Epidermal melanocyte (primary cell): ENCODE measurements around the gene ANKRD23.
"Not testable (repeated sequence)": the region's sequence is repeated elsewhere in the genome, so short reads cannot be mapped to it uniquely, and the experiment has no call there.

Experiments
- DNase-seq: peaks from one replicate; pipeline ENCODE4 v3.0.0; 2011; ENCODE audit warnings: low spot score; ENCODE audit not compliant: insufficient read length

ANKRD23 gene

GRCh38 chr2:96816836-96817702 is 26.8 kb downstream of the ANKRD23 start:
- no peak for DNase-seq

- DNase-seq, result peak; percentile 100
Observed at GRCh38 chr2:96816127-96816835, 27.5 kb downstream of the ANKRD23 start, which contains the start of gene CNNM3. Gene CNNM3 (plus strand): TSS chr2:96816268. CDS start chr2:96816278, 10 bp downstream.

- peak; percentile 33 for DNase-seq
Observed at GRCh38 chr2:96815326-96816126, 28.3 kb downstream of the ANKRD23 start.

GRCh38 chr2:96813656-96814055 is 30.2 kb downstream of the ANKRD23 start:
- no peak for DNase-seq

- DNase-seq, result no peak
Observed at GRCh38 chr2:96811917-96812316, 31.9 kb downstream of the ANKRD23 start.

GRCh38 chr2:96810783-96811192 is 33.0 kb downstream of the ANKRD23 start:
- DNase-seq, result no peak

GRCh38 chr2:96809951-96810782 is 33.7 kb downstream of the ANKRD23 start:
- DNase-seq, result no peak

GRCh38 chr2:96809216-96809882 is 34.5 kb downstream of the ANKRD23 start:
- DNase-seq, result no peak

GRCh38 chr2:96808176-96808837 is 35.5 kb downstream of the ANKRD23 start:
- no peak for DNase-seq

- DNase-seq, result no peak
Observed at GRCh38 chr2:96807127-96807471, 36.7 kb downstream of the ANKRD23 start.

GRCh38 chr2:96806468-96807126 is 37.2 kb downstream of the ANKRD23 start:
- peak; percentile 53 for DNase-seq

- not testable (repeated sequence) for DNase-seq
Observed at GRCh38 chr2:96805946-96806345, 37.9 kb downstream of the ANKRD23 start.

GRCh38 chr2:96804986-96805385 is 38.8 kb downstream of the ANKRD23 start:
- DNase-seq, result no peak

- no peak for DNase-seq
Observed at GRCh38 chr2:96802721-96803120, 41.1 kb downstream of the ANKRD23 start.

GRCh38 chr2:96801786-96802595 is 41.8 kb downstream of the ANKRD23 start:
- DNase-seq, result no peak

GRCh38 chr2:96801005-96801785 is 42.6 kb downstream of the ANKRD23 start:
- peak; percentile 63 for DNase-seq
